ENCODE results near the gene RAC3.

RAC3 gene

DNA sequence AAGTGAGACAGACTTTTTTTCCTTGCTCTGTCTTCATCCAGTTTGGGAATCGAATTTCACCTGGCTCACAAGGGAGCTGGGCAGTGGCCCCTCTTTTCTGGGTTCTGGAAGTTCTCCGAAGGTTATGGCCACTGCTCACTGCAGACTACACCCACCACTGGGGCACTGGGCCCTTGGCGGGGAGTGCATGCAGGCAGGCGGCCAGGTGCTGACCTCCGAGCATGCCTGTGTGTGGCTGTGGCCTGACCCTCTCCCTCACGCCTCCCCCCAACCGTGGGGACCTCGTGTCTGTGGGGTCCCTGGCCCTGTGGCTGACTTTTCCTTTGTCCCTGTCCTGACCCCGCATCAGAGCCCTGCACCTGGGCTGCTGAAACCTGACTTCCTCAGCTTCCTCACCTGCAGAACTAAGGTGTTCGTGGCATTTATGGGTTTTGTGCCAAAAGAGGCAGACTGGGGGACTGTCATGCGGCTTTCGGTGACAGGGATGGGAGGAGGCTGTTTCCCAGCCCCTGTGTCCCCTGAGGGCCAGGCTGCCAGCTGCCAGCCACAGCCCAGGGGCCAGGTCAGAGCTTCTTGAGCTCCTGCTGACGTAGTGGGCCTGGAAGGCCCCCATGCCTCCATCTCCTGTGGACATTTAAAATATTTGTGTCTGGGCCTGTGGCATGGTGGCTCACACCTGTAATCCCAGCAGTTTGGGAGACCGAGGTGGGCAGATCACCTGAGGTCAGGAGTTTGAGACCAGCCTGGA lies 32.6 kb upstream of the RAC3 start:
- DNase-seq (ENCODE audit: insufficient read length, low spot score) (no peak), FAIRE-seq (no peak)

- FAIRE-seq (no peak), DNase-seq (ENCODE audit: insufficient read length, low spot score) (no peak)
Measured at GRCh38 chr17:81999587-81999975, 31.9 kb upstream of the RAC3 start.

- no peak for DNase-seq (ENCODE audit: insufficient read length, low spot score)
- FAIRE-seq: no peak
Measured at GRCh38 chr17:81999976-82000802, 31.3 kb upstream of the RAC3 start.

DNA sequence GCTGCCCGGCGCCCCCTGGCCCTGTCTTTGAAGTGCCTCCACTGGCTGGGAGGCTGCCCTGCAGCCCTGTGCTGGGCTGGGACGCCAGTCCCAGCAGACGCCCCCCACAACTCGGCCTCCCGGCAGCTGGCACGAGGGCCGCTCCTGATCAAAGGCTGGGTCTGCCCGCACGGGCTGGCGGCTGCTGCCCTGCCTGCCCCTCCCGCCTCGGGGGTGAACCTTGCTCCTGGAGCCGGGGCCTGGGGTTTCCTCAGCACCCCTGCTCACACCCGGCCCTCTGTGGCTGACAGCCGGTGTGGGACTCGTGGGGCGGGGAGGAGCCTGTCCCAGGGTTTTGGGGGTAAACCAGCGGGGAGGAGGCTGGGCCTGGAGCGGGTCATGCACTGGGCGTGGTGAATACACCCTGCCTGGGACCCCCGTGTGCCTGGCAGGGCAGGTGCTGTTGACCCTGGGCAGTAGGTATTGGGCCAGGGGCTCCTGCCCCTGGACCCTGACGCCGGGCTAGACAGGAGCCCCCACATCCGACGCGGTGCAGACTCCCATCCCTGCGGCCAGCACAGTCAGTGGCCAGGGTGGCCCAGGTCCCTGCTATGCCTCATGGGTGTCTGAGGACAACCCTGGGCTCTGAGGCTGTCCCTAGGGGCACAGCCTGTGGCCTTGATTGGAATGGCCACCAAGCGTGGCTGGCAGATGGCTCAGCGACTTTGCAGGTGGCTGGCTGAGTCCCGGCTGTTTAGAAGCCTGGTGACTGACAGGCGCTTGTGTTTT lies 30.5 kb upstream of the RAC3 start:
- FAIRE-seq: no peak
- DNase-seq (ENCODE audit: insufficient read length, low spot score): no peak

DNA sequence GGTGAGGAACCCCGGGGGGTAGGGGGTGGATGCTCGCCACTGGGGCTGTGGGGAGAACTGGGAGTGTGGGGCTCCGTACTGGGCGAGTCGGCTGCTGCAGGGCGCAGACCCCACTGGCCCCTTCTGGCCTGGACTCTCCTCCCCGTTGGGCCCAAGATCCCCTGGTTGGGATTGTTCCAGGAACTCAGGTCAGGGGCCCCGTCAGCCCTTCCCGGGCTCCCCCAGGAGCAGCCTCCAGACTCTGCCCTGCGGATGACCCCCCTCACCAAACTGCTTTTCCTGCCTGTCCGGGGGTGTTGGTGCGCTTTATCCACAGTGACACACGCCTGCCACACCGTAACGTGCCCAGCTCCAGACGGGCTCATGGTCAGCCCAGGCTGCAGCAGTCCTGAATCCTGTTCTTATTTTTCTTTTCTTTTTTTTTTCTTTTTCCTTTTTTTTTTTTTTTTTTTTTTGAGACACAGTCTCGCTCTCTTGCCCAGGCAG lies 29.9 kb upstream of the RAC3 start:
- no peak for DNase-seq (ENCODE audit: insufficient read length, low spot score)
- FAIRE-seq: no peak

GRCh38 chr17:82003411-82004381 lies 27.8 kb upstream of the RAC3 start:
- no peak for DNase-seq (ENCODE audit: insufficient read length, low spot score)
- no peak for FAIRE-seq

DNA sequence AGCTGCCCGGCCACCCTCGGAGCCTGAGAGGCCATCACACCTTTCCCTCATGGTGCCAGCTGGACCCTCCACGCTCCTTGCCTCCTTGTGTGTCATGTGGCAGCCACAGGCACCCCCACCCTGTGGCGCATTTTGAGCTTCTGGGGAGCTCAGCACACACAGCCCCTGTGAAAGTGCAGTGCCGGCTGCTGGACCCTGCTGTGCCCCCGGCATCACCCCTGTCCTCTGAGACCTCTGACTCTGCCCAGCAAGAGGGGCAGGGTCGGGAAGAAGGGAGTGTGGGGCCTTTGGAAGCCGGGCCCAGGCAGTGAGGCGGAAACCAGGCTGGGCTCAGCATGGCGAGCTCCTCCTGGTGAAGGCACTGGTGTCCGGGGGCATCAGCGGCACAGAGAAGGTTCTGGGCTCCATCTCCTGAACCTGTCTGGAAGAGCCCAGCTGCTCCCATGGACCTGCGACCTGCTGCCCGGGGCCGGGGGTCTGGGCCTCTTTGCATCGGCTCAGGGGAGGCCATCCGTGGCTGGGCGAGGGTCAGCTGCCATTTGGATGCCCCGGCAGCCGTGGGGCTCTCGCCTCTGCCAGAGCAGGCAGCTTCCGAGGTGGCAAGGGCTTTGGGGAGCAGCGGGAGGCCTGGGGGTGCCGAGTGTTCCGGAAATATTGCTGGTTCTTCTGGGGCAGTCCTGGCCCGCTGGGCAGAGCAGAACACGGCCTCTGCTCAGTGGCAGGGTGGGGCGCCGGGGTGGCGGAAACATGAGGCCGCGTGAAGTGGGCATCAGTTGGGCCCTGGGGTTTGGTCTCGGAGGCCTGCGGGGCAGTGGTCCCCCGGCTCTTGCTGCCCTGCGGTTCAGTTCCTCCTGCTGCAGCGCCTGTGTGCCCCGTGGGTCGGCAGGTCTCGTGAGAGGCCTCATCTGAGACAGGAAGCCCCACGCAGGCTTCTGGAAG lies 26.7 kb upstream of the RAC3 start:
- no peak for DNase-seq (ENCODE audit: insufficient read length, low spot score)
- FAIRE-seq: no peak

- FAIRE-seq (no peak), DNase-seq (ENCODE audit: insufficient read length, low spot score) (no peak)
Measured at GRCh38 chr17:82005701-82006348, 25.7 kb upstream of the RAC3 start.

- FAIRE-seq (no peak), DNase-seq (ENCODE audit: insufficient read length, low spot score) (no peak)
Measured at GRCh38 chr17:82006468-82007227, 24.8 kb upstream of the RAC3 start.

DNA sequence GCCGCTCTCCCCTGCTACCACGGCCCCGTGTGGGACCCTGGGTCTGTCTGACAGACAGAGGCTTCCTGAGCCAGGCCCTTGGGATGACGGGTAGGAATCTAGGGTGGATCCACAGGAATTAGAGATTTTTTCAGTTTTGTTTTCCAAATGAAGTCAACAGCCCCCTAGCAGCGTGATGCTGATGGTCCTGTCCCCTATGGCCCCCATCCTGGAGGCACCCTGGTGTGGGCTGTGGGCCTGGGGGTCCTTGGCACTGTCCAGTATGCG lies 24.3 kb upstream of the RAC3 start:
- FAIRE-seq (no peak), DNase-seq (ENCODE audit: insufficient read length, low spot score) (no peak)

DNA sequence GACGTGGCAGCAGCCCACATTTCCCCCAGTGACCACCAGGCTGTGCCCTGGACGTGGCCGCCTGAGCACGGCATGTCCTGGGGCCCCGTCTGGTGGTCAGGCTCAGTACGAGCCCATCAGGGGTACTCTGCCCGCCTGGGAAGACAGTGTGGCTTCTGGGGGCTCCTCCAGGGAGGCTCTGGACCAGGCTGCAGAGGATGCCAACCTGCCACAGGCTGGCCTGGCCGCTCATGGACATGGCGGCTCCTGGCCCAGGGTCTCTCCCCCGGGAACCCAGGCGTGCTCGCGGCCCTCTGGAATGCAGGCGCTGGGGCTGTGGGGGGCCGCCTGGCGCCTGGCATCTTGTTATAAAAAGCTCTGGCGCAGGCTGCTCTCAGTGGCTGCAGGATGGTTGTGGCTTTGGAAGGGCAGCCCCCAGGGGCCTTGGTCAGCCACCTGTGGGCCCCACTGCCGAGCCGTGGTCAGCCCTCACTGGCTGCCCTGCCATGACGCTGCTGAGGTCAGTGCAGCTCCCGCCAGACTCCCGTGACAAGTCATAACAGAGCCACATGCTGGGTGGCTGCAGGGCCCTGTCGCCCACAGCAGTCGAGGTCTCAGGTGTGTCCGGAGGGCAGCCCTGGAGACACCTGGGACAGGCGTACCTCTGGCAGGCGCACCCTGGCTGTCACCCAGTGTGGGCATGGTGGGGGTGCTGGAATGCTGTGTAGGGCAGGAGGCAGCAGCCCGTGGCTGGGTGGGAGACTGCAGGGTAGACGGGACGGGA lies 23.8 kb upstream of the RAC3 start:
- FAIRE-seq (no peak), DNase-seq (ENCODE audit: insufficient read length, low spot score) (no peak)

- no peak for DNase-seq (ENCODE audit: insufficient read length, low spot score)
- no peak for FAIRE-seq
Measured at GRCh38 chr17:82008258-82008940, 23.1 kb upstream of the RAC3 start.

DNA sequence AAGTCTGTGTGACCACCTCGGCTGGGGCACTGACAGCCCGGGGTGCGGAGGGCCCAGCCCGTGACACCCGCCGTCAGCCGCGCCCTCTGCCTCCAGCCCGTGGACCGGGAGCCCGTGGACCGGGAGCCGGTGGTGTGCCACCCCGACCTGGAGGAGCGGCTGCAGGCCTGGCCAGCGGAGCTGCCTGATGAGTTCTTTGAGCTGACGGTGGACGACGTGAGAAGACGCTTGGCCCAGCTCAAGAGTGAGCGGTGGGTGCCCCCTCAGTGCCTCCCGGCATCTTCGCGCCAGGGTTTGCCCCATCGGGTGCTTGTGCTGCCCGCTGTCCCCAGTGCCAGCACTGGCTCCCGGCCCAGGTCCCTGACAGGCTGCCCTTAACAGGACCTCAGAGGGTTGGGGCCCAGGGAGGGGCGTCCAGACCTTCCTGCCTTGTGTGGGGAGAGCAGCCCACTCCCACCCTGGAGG lies 22.5 kb upstream of the RAC3 start:
- FAIRE-seq (no peak), DNase-seq (ENCODE audit: insufficient read length, low spot score) (no peak)

DNA sequence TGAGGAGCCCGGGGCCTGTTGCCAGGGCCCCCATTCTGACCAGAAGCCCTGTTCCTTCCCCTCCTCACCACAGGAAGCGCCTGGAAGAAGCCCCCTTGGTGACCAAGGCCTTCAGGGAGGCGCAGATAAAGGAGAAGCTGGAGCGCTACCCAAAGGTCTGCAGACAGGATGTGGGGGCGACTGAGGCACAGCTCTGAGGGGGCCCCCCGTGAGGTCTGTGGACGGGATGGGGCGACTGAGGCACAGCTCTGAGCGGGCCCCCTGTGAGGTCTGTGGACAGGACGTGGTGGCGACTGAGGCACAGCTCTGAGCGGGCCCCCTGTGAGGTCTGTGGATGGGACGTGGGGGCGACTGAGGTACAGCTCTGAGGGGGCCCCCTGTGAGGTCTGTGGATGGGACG lies 22.1 kb upstream of the RAC3 start:
- FAIRE-seq: no peak

GRCh38 chr17:82010575-82011525 lies 20.6 kb upstream of the RAC3 start:
- no peak for FAIRE-seq

More for the DNA sequence above, 22.1 kb upstream of the RAC3 start:
- no peak for DNase-seq (ENCODE audit: insufficient read length, low spot score)

More at GRCh38 chr17:82010575-82011525, 20.6 kb upstream of the RAC3 start:
- DNase-seq (ENCODE audit: insufficient read length, low spot score): no peak

All from GM19239 (cell line).